ENCODE results near the gene SPINDOC.

GRCh38 chr11:63855975-63856374, 42.7 kb downstream of the SPINDOC start:
- TF ChIP-seq MAX (IDR thresholded peaks at IDR 0.05), result no peak
- no peak for TF ChIP-seq CTCF (IDR thresholded peaks at IDR 0.05; ENCODE audit: low read depth, low read length, missing input control)
- TF ChIP-seq ZBTB33 (IDR thresholded peaks at IDR 0.05), result no peak

Data from liver (tissue), 2 donors.